HG03354 (cell line): Measurements from ENCODE around the gene ORM2.
"Not testable (repeated sequence)": the region's sequence is repeated elsewhere in the genome, so short reads cannot be mapped to it uniquely, and the experiment has no call there.

Experiments
- ATAC-seq: cut with Tn5 transposase; IDR thresholded peaks from one replicate; pipeline ENCODE4 v1.9.1; 2021; ENCODE audit warnings: mild to moderate bottlenecking; ENCODE audit not compliant: unreplicated experiment, poor library complexity, severe bottlenecking

The ORM2 gene

GRCh38 chr9:114312513-114312875, 17.2 kb upstream of the ORM2 start:
- no peak for ATAC-seq

GRCh38 chr9:114313186-114313585, 16.5 kb upstream of the ORM2 start:
- no peak for ATAC-seq

GRCh38 chr9:114314256-114314867, 15.3 kb upstream of the ORM2 start:
- ATAC-seq = no peak

GRCh38 chr9:114314881-114315722, 14.6 kb upstream of the ORM2 start:
- no peak for ATAC-seq

GRCh38 chr9:114315723-114316363, 13.8 kb upstream of the ORM2 start:
- ATAC-seq = no peak

- no peak for ATAC-seq
Observed at GRCh38 chr9:114316605-114317230, 13.0 kb upstream of the ORM2 start.

GRCh38 chr9:114317665-114318357, 11.9 kb upstream of the ORM2 start:
- no peak for ATAC-seq

- ATAC-seq = no peak
Observed at GRCh38 chr9:114318416-114318815, 11.3 kb upstream of the ORM2 start.

GRCh38 chr9:114319147-114319546, 10.5 kb upstream of the ORM2 start:
- ATAC-seq = no peak

- not testable (repeated sequence) for ATAC-seq
Observed at GRCh38 chr9:114320710-114321109, 9.0 kb upstream of the ORM2 start.

- ATAC-seq = no peak
Observed at GRCh38 chr9:114321759-114322158, 7.9 kb upstream of the ORM2 start.

- ATAC-seq = not testable (repeated sequence)
Observed at GRCh38 chr9:114322160-114322818, 7.4 kb upstream of the ORM2 start.

GRCh38 chr9:114322831-114323531, 6.7 kb upstream of the ORM2 start, which contains the start of gene ORM1:
ORM1 (plus strand) TSS chr9:114323098; CDS start chr9:114323134, 36 bp downstream.
- not testable (repeated sequence) for ATAC-seq

- ATAC-seq = not testable (repeated sequence)
Observed at GRCh38 chr9:114323849-114324248, 5.8 kb upstream of the ORM2 start.

- ATAC-seq = no peak
Observed at GRCh38 chr9:114324492-114324891, 5.2 kb upstream of the ORM2 start.

- ATAC-seq = not testable (repeated sequence)
Observed at GRCh38 chr9:114324965-114325364, 4.7 kb upstream of the ORM2 start.

GRCh38 chr9:114325684-114326254, 3.9 kb upstream of the ORM2 start:
- not testable (repeated sequence) for ATAC-seq

- no peak for ATAC-seq
Observed at GRCh38 chr9:114327749-114328148, 1.9 kb upstream of the ORM2 start.
